Mesenchymal stem cell (in vitro differentiated cells and primary cell): ENCODE results near the gene SACM1L.

Experiments
- DNase-seq: peaks from one replicate; pipeline ENCODE4 v3.0.0-alpha.2; 2013
- H2AFZ ChIP-seq: one replicate; pipeline ENCODE4 v1.6.1; 2013; ENCODE audit warnings: low read depth, mild to moderate bottlenecking, control low read depth, inconsistent platforms, low read length, moderate library complexity
- H2AK5ac ChIP-seq: 2 replicates; pipeline ENCODE4 v1.6.1; 2013; ENCODE audit warnings: low read length, moderate library complexity, mild to moderate bottlenecking, inconsistent platforms; ENCODE audit not compliant: severe bottlenecking
- H2BK120ac ChIP-seq: one replicate; pipeline ENCODE4 v1.6.1; 2013; ENCODE audit warnings: low read depth, mild to moderate bottlenecking, inconsistent platforms, low read length, moderate library complexity
- H2BK12ac ChIP-seq, 2 experiments: one replicate each; pipeline ENCODE4 v1.6.1; 2013; ENCODE audit warnings: inconsistent platforms in 2 of 2, low read length in 2 of 2, mild to moderate bottlenecking in 2 of 2, moderate library complexity in 2 of 2, control low read depth in 1 of 2
- H2BK15ac ChIP-seq: one replicate; pipeline ENCODE4 v1.6.1; 2013; ENCODE audit warnings: mild to moderate bottlenecking, low read depth, inconsistent platforms; ENCODE audit not compliant: poor library complexity, severe bottlenecking
- H2BK5ac ChIP-seq: 2 replicates; pipeline ENCODE4 v1.6.1; 2013; ENCODE audit warnings: low read depth, mild to moderate bottlenecking, low read length, control low read depth, inconsistent platforms; ENCODE audit not compliant: poor library complexity, severe bottlenecking
- H3K14ac ChIP-seq, 2 experiments: one replicate each; pipeline ENCODE4 v1.6.1; 2013; ENCODE audit warnings: inconsistent platforms in 2 of 2, low read length in 2 of 2, control low read depth in 1 of 2, mild to moderate bottlenecking in 1 of 2, moderate library complexity in 1 of 2
- H3K18ac ChIP-seq, 2 experiments: one replicate each; pipeline ENCODE4 v1.6.1; 2013; ENCODE audit warnings: inconsistent platforms in 2 of 2, low read length in 2 of 2, control low read depth in 1 of 2, low read depth in 1 of 2, mild to moderate bottlenecking in 1 of 2
- H3K23ac ChIP-seq, 2 experiments: one replicate each; pipeline ENCODE4 v1.6.1; 2013; ENCODE audit warnings: inconsistent platforms in 2 of 2, low read length in 2 of 2, mild to moderate bottlenecking in 2 of 2, moderate library complexity in 2 of 2, control low read depth in 1 of 2
- H3K27ac ChIP-seq: 2 replicates; pipeline ENCODE4 v1.5.1; 2013; ENCODE audit warnings: mild to moderate bottlenecking, moderate library complexity, low read length, control low read depth, inconsistent platforms; ENCODE audit not compliant: poor library complexity, severe bottlenecking
- H3K27me3 ChIP-seq, 2 experiments: 2 replicates each; pipeline versions ENCODE4 v1.6.1 to v1.7.0; 2013; ENCODE audit warnings: low read length in 2 of 2, mild to moderate bottlenecking in 2 of 2, moderate library complexity in 2 of 2, control low read depth in 1 of 2, inconsistent platforms in 1 of 2; ENCODE audit not compliant: control insufficient read depth in 1 of 2, insufficient read depth in 1 of 2
- H3K36me3 ChIP-seq, 2 experiments: 2 replicates each; pipeline versions ENCODE4 v1.6.1 to v1.7.0; 2013; ENCODE audit warnings: low read length in 2 of 2, control low read depth in 1 of 2, inconsistent platforms in 1 of 2, low read depth in 1 of 2, mild to moderate bottlenecking in 1 of 2; ENCODE audit not compliant: insufficient read depth in 2 of 2, control insufficient read depth in 1 of 2
- H3K4ac ChIP-seq, 2 experiments: one replicate each; pipeline ENCODE4 v1.6.1; 2013; ENCODE audit warnings: inconsistent platforms in 2 of 2, low read length in 2 of 2, mild to moderate bottlenecking in 2 of 2, moderate library complexity in 2 of 2, control low read depth in 1 of 2, low read depth in 1 of 2
- H3K4me1 ChIP-seq: 2 replicates; pipeline ENCODE4 v1.6.1; 2013; ENCODE audit warnings: low read depth, low read length, control low read depth; ENCODE audit not compliant: control insufficient read depth, insufficient read depth
- H3K4me2 ChIP-seq: 2 replicates; pipeline ENCODE4 v1.6.1; 2013; ENCODE audit warnings: low read length, mild to moderate bottlenecking, inconsistent platforms; ENCODE audit not compliant: poor library complexity, severe bottlenecking
- H3K4me3 ChIP-seq, 2 experiments: 2 replicates each; pipeline versions ENCODE4 v1.5.1 to v1.7.0; 2013; ENCODE audit warnings: low read length in 2 of 2, mild to moderate bottlenecking in 2 of 2, control low read depth in 1 of 2, low read depth in 1 of 2; ENCODE audit not compliant: insufficient read depth in 1 of 2
- H3K79me1 ChIP-seq: replicated peaks from 2 replicates; pipeline ENCODE4 v1.6.1; 2013; ENCODE audit warnings: mild to moderate bottlenecking, control low read depth, low read length, inconsistent platforms; ENCODE audit not compliant: poor library complexity, severe bottlenecking
- H3K9ac ChIP-seq: 2 replicates; pipeline ENCODE4 v1.7.0; 2013; ENCODE audit warnings: mild to moderate bottlenecking, low read length, moderate library complexity
- H3K9me3 ChIP-seq: 2 replicates; pipeline ENCODE4 v1.7.0; 2013; ENCODE audit warnings: mild to moderate bottlenecking, low read length; ENCODE audit not compliant: control insufficient read depth
- H4K8ac ChIP-seq: one replicate; pipeline ENCODE4 v1.6.1; 2013; ENCODE audit warnings: inconsistent platforms, mild to moderate bottlenecking, low read length, moderate library complexity
- H4K91ac ChIP-seq: one replicate; pipeline ENCODE4 v1.6.1; 2013; ENCODE audit warnings: mild to moderate bottlenecking, low read length, inconsistent platforms
- WGBS: methylation state at CpG from one replicate; pipeline ENCODE4 v1.1.7; 2013; ENCODE audit warnings: mixed read lengths; 5-methylcytosine and 5-hydroxymethylcytosine counted together

Gene SACM1L

GRCh38 chr3:45655906-45656305 is 33.3 kb upstream of the SACM1L start:
- H3K36me3 ChIP-seq = peaks cover 0 to 8% of the 10 kb centered on the region in 2 experiments
- peak overlapping the region; percentile 31 for H2AK5ac ChIP-seq
- H3K14ac ChIP-seq = no peak overlapping the region
- no peaks in the 10 kb centered on the region for H3K27me3 ChIP-seq
- no peak overlapping the region for H2BK5ac ChIP-seq
- no peak overlapping the region for H2BK12ac ChIP-seq
- H3K9me3 ChIP-seq = no peaks in the 10 kb centered on the region
- no peak overlapping the region for H3K18ac ChIP-seq
- H3K4ac ChIP-seq = peak overlapping the region; percentile 44 to 46
- DNase-seq = no peak
- no peak overlapping the region for H2BK15ac ChIP-seq
- WGBS = no CpG with 5 or more reads among the region's 2 CpGs
- H3K79me1 ChIP-seq = peaks cover 25% of the 10 kb centered on the region
- H4K91ac ChIP-seq = no peak overlapping the region
- peak overlapping the region; percentile 15 for H2BK120ac ChIP-seq
- no peak overlapping the region for H3K4me2 ChIP-seq
- peaks cover 1% of the 10 kb centered on the region for H3K4me1 ChIP-seq
- no peak overlapping the region for H4K8ac ChIP-seq
- no peak overlapping the region for H2AFZ ChIP-seq
- H3K9ac ChIP-seq = no peak overlapping the region
- no peak overlapping the region for H3K4me3 ChIP-seq
- H3K23ac ChIP-seq = no peak overlapping the region
- H3K27ac ChIP-seq = no peak overlapping the region

GRCh38 chr3:45656575-45657363 is 32.4 kb upstream of the SACM1L start:
- no peak overlapping the region for H3K4me2 ChIP-seq
- H4K8ac ChIP-seq = no peak overlapping the region
- WGBS = 51% methylated on average over 14 of the region's 14 CpGs
- peaks cover 0 to 8% of the 10 kb centered on the region in 2 experiments for H3K36me3 ChIP-seq
- H3K9me3 ChIP-seq = no peaks in the 10 kb centered on the region
- no peak overlapping the region for H2BK5ac ChIP-seq
- no peak overlapping the region for H3K27ac ChIP-seq
- H4K91ac ChIP-seq = no peak overlapping the region
- no peak overlapping the region for H2AFZ ChIP-seq
- H3K4ac ChIP-seq = no peak overlapping the region
- peaks cover 1% of the 10 kb centered on the region for H3K4me1 ChIP-seq
- H3K18ac ChIP-seq = no peak overlapping the region
- H3K4me3 ChIP-seq = no peak overlapping the region
- DNase-seq = peak; percentile 93
- H3K9ac ChIP-seq = no peak overlapping the region
- H2AK5ac ChIP-seq = no peak overlapping the region
- no peak overlapping the region for H2BK120ac ChIP-seq
- H3K23ac ChIP-seq = no peak overlapping the region
- no peak overlapping the region for H2BK12ac ChIP-seq
- H3K27me3 ChIP-seq = no peaks in the 10 kb centered on the region
- H3K79me1 ChIP-seq = peaks cover 28% of the 10 kb centered on the region
- no peak overlapping the region for H2BK15ac ChIP-seq
- no peak overlapping the region for H3K14ac ChIP-seq

GRCh38 chr3:45657853-45658252 is 31.3 kb upstream of the SACM1L start:
- no peaks in the 10 kb centered on the region for H3K9me3 ChIP-seq
- no peak overlapping the region for H3K23ac ChIP-seq
- H2BK5ac ChIP-seq = no peak overlapping the region
- no peaks in the 10 kb centered on the region for H3K27me3 ChIP-seq
- peaks cover 0 to 8% of the 10 kb centered on the region in 2 experiments for H3K36me3 ChIP-seq
- no peak overlapping the region for H2BK12ac ChIP-seq
- H2BK15ac ChIP-seq = no peak overlapping the region
- no peak overlapping the region for H3K4me3 ChIP-seq
- H3K4ac ChIP-seq = no peak overlapping the region
- no peak overlapping the region for H4K91ac ChIP-seq
- no peak overlapping the region for H3K18ac ChIP-seq
- H3K4me2 ChIP-seq = no peak overlapping the region
- no peak overlapping the region for H2AK5ac ChIP-seq
- H3K14ac ChIP-seq = no peak overlapping the region
- no peak for DNase-seq
- peaks cover 1% of the 10 kb centered on the region for H3K4me1 ChIP-seq
- H2BK120ac ChIP-seq = no peak overlapping the region
- H3K27ac ChIP-seq = no peak overlapping the region
- 96% methylated on average over 4 of the region's 4 CpGs for WGBS
- no peak overlapping the region for H4K8ac ChIP-seq
- peak overlapping the region; percentile 2 for H3K9ac ChIP-seq
- peaks cover 27% of the 10 kb centered on the region for H3K79me1 ChIP-seq
- no peak overlapping the region for H2AFZ ChIP-seq

GRCh38 chr3:45659661-45660566 is 29.3 kb upstream of the SACM1L start:
- H4K91ac ChIP-seq = no peak overlapping the region
- DNase-seq = peak; percentile 90
- H4K8ac ChIP-seq = no peak overlapping the region
- no peaks in the 10 kb centered on the region for H3K9me3 ChIP-seq
- no peak overlapping the region for H3K4ac ChIP-seq
- peaks cover 4% of the 10 kb centered on the region for H3K4me1 ChIP-seq
- 67% methylated on average over 19 of the region's 19 CpGs for WGBS
- H3K9ac ChIP-seq = peak overlapping the region; percentile 49
- H2BK5ac ChIP-seq = no peak overlapping the region
- no peak overlapping the region for H2AFZ ChIP-seq
- H2BK15ac ChIP-seq = no peak overlapping the region
- H3K4me3 ChIP-seq = no peak overlapping the region
- no peaks in the 10 kb centered on the region for H3K27me3 ChIP-seq
- H2BK120ac ChIP-seq = no peak overlapping the region
- no peak overlapping the region for H3K23ac ChIP-seq
- H2BK12ac ChIP-seq = no peak overlapping the region
- H3K4me2 ChIP-seq = no peak overlapping the region
- no peak overlapping the region for H3K14ac ChIP-seq
- no peak overlapping the region for H3K27ac ChIP-seq
- no peak overlapping the region for H3K18ac ChIP-seq
- H3K79me1 ChIP-seq = peaks cover 28% of the 10 kb centered on the region
- H3K36me3 ChIP-seq = peaks cover 0 to 8% of the 10 kb centered on the region in 2 experiments
- H2AK5ac ChIP-seq = no peak overlapping the region
